Keratinocyte (primary cell): ENCODE data around the gene ADRB1. TPM values are rescaled to one million over a fixed set of nuclear protein-coding genes. Genes with fewer than 3 reads are reported as not detected.
A peak's percentile ranks its signal among the peaks of the same experiment; 100 is the strongest.

Experiments
- DNase-seq: peaks from one replicate; pipeline ENCODE4 v3.0.0-alpha.2; 2011; ENCODE audit warnings: low read depth, missing footprints, low spot score
- FAIRE-seq: peaks from 2 replicates; lab custom pipeline; 2011; peaks lifted over from hg19 to GRCh38; lab: Jason Lieb, UNC
- H2AFZ ChIP-seq: 2 replicates; pipeline ENCODE4 v1.6.0; 2012; ENCODE audit warnings: low read length, control low read depth, inconsistent platforms; ENCODE audit not compliant: control insufficient read depth
- H3K27ac ChIP-seq: 2 replicates; pipeline ENCODE4 v1.5.1; 2011; ENCODE audit warnings: low read length; ENCODE audit not compliant: control insufficient read depth, insufficient read depth
- H3K27me3 ChIP-seq: 3 replicates; pipeline ENCODE4 v1.6.0; 2011; ENCODE audit warnings: low read length; ENCODE audit not compliant: control insufficient read depth, insufficient read depth; ENCODE audit errors: extremely low read depth
- H3K36me3 ChIP-seq, 2 experiments: 2 replicates in 1 of 2; 3 replicates in 1 of 2; pipeline ENCODE4 v1.5.1; 2011; ENCODE audit warnings: low read length in 2 of 2, mild to moderate bottlenecking in 1 of 2; ENCODE audit not compliant: control insufficient read depth in 2 of 2, insufficient read depth in 2 of 2; ENCODE audit errors: extremely low read depth in 1 of 2
- H3K4me1 ChIP-seq: 3 replicates; pipeline ENCODE4 v1.5.1; 2011; ENCODE audit warnings: low read length; ENCODE audit not compliant: control insufficient read depth, insufficient read depth; ENCODE audit errors: extremely low read depth
- H3K4me2 ChIP-seq: 3 replicates; pipeline ENCODE4 v1.6.0; 2011; ENCODE audit warnings: low read depth, low read length; ENCODE audit not compliant: control insufficient read depth, insufficient read depth; ENCODE audit errors: extremely low read depth
- H3K4me3 ChIP-seq, 3 experiments: fragments of 200-600 bp in 1 of 3; sonication (generic) in 1 of 3; 2 replicates in 2 of 3; 3 replicates in 1 of 3; pipeline ENCODE4 v1.5.1; 2011 to 2016; ENCODE audit warnings: low read length in 3 of 3, mild to moderate bottlenecking in 3 of 3, control low read depth in 2 of 3, inconsistent platforms in 1 of 3, low read depth in 1 of 3, mixed read lengths in 1 of 3, mixed run types in 1 of 3, moderate library complexity in 1 of 3; ENCODE audit not compliant: control insufficient read depth in 2 of 3, insufficient read depth in 2 of 3; ENCODE audit errors: extremely low read depth in 1 of 3
- H3K79me2 ChIP-seq: 2 replicates; pipeline ENCODE4 v1.6.0; 2012; ENCODE audit warnings: low read length; ENCODE audit not compliant: control insufficient read depth, insufficient read depth
- H3K9ac ChIP-seq: 3 replicates; pipeline ENCODE4 v1.6.0; 2011; ENCODE audit warnings: low read length; ENCODE audit not compliant: control insufficient read depth, insufficient read depth; ENCODE audit errors: extremely low read depth
- H3K9me1 ChIP-seq: 3 replicates; pipeline ENCODE4 v1.6.0; 2011; ENCODE audit warnings: low read length; ENCODE audit not compliant: control insufficient read depth, insufficient read depth; ENCODE audit errors: extremely low read depth
- H3K9me3 ChIP-seq: 2 replicates; pipeline ENCODE4 v1.5.1; 2012; ENCODE audit warnings: low read depth, low read length; ENCODE audit not compliant: control insufficient read depth
- H4K20me1 ChIP-seq: 3 replicates; pipeline ENCODE4 v1.6.0; 2011; ENCODE audit warnings: low read length; ENCODE audit not compliant: control insufficient read depth, insufficient read depth; ENCODE audit errors: extremely low read depth
- CTCF ChIP-seq, 3 experiments: IDR thresholded peaks in 1 of 3; conservative IDR thresholded peaks in 1 of 3; optimal IDR thresholded peaks in 1 of 3; 2 replicates in 2 of 3; 3 replicates in 1 of 3; pipeline versions ENCODE3 to v1.5.1; 2011; ENCODE audit warnings: low read length in 3 of 3, mild to moderate bottlenecking in 3 of 3, moderate library complexity in 2 of 3, control low read depth in 1 of 3, inconsistent platforms in 1 of 3; ENCODE audit not compliant: insufficient read depth in 2 of 3; ENCODE audit errors: extremely low read depth in 1 of 3
- EZH2 ChIP-seq: IDR thresholded peaks from one replicate; pipeline ENCODE4 v1.6.1; 2012; ENCODE audit warnings: inconsistent platforms, mild to moderate bottlenecking, low read length, moderate library complexity
- dilution Hi-C: fragments of 300-500 bp; cut with MboI; formaldehyde crosslinking; loops from one replicate; pipeline ENCODE4 v1.7.0; 2020; ENCODE audit warnings: low sequenced_read_pairs; ENCODE audit not compliant: extremely low pct_ligation_motif_present
- polyA plus RNA-seq, 5 experiments: library from polyadenylated mRNA; depleted of rRNA in 3 of 5; stranded (reverse) in 3 of 5; stranded (forward) in 1 of 5; unstranded in 1 of 5; fragments of >200 nt; gene quantifications; 1 replicate in 1 of 5; 2 replicates in 3 of 5; 3 replicates in 1 of 5; pipeline versions ENCODE4 v1.2.1 to v1.2.3, GENCODE V29; 2011 to 2012; ENCODE audit warnings: missing spikeins in 2 of 5, low read depth in 1 of 5, low replicate concordance in 1 of 5

Gene ADRB1
- polyA plus RNA-seq, 1 donor (not counting 4 experiments of a cell fraction or from before 2014, with no cell fraction given) = 0.05 TPM

GRCh38 chr10:114061789-114062188 is 18.1 kb downstream of the ADRB1 start:
- Histone ChIP-seq H4K20me1 (no peaks in the 10 kb centered on the region), H2AFZ (peak overlapping the region; percentile 50), H3K4me1 (peaks cover 15% of the 10 kb centered on the region), H3K4me3 (peak overlapping the region in 1 of 3 experiments; percentile 50), H3K27ac (peak overlapping the region; percentile 71), H3K4me2 (peak overlapping the region; percentile 93), H3K36me3 (no peaks in the 10 kb centered on the region), H3K9me3 (no peaks in the 10 kb centered on the region), H3K27me3 (no peaks in the 10 kb centered on the region), H3K79me2 (no peaks in the 10 kb centered on the region), H3K9me1 (no peaks in the 10 kb centered on the region), H3K9ac (no peak overlapping the region)
- dilution Hi-C loops = no loop called here
- TF ChIP-seq CTCF (optimal IDR thresholded peaks at IDR 0.05 in 1 of 3, IDR thresholded peaks at IDR 0.05 in 1 of 3, conservative IDR thresholded peaks at IDR 0.05 in 1 of 3; ENCODE audit: extremely low read depth in 1 of 3, insufficient read depth in 2 of 3, low read length in 3 of 3) = no peak
- TF ChIP-seq EZH2 = no peak
- DNase-seq (no peak), FAIRE-seq (no peak)

- H3K4me1 ChIP-seq = peaks cover 28% of the 10 kb centered on the region
- no peak overlapping the region for H3K27ac ChIP-seq
Measured at GRCh38 chr10:114064151-114065048, 20.7 kb downstream of the ADRB1 start.

More at GRCh38 chr10:114064151-114065048, 20.7 kb downstream of the ADRB1 start:
- TF ChIP-seq EZH2 (no peak), CTCF (optimal IDR thresholded peaks at IDR 0.05 in 1 of 3, IDR thresholded peaks at IDR 0.05 in 1 of 3, conservative IDR thresholded peaks at IDR 0.05 in 1 of 3; ENCODE audit: extremely low read depth in 1 of 3, insufficient read depth in 2 of 3, low read length in 3 of 3) (no peak)
- Histone ChIP-seq H3K9me3 (no peaks in the 10 kb centered on the region), H3K9ac (no peak overlapping the region), H3K36me3 (no peaks in the 10 kb centered on the region), H3K9me1 (no peaks in the 10 kb centered on the region), H3K4me2 (no peak overlapping the region), H2AFZ (no peak overlapping the region), H4K20me1 (no peaks in the 10 kb centered on the region), H3K79me2 (no peaks in the 10 kb centered on the region), H3K4me3 (no peak overlapping the region), H3K27me3 (no peaks in the 10 kb centered on the region)
- DNase-seq (no peak), FAIRE-seq (no peak)
- dilution Hi-C loops = no loop called here
